Ishikawa (cell line): ENCODE measurements around the gene ATXN10.

ENCODE experiments used
- CREB1 ChIP-seq: IDR thresholded peaks from 2 replicates; pipeline ENCODE4 v1.6.1; 2012; ENCODE audit warnings: low read depth
- EP300 ChIP-seq: IDR thresholded peaks from 2 replicates; pipeline ENCODE4 v1.6.1; 2012; ENCODE audit warnings: borderline replicate concordance
- NFIC ChIP-seq: IDR thresholded peaks from 2 replicates; pipeline ENCODE4 v1.6.1; 2012
- RAD21 ChIP-seq: IDR thresholded peaks from 2 replicates; pipeline ENCODE4 v1.6.1; 2012; ENCODE audit warnings: low read depth
- TAF1 ChIP-seq: IDR thresholded peaks from 2 replicates; pipeline ENCODE4 v1.6.1; 2012; ENCODE audit warnings: low read depth, mild to moderate bottlenecking
- TEAD4 ChIP-seq: IDR thresholded peaks from 2 replicates; pipeline ENCODE4 v1.6.1; 2012
- ZBTB7A ChIP-seq: IDR thresholded peaks from 2 replicates; pipeline ENCODE4 v1.6.1; 2012; ENCODE audit warnings: low read depth
- TF ChIP-seq, protein P1 (sequence below): IDR thresholded peaks from 2 replicates; pipeline ENCODE4 v1.6.1; 2012; ENCODE audit warnings: low read depth, mild to moderate bottlenecking
- TF ChIP-seq, protein P2 (sequence below): IDR thresholded peaks from 2 replicates; pipeline ENCODE4 v1.6.1; 2012

DNA sequence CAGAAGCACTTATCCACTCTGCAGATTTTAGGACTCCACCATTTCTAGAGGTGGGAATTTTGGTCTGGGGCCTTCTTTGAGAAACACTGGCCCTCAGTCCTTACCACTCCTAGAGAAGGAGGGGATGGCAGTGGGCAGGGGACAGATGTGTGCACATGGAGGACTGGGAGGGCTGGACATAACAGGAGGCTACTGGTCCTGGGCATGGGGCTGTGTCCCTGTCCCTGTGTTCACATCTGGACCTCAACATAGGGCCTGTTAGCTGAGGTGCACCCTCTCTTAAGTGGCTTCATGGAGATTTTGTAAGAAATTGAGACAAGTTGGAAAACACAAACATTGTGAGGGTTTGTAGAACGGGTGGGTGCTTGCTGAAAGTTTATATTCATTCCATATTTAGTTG lies 103.4 kb downstream of the ATXN10 start:
- TF ChIP-seq NFIC (no peak), TEAD4 (no peak), RAD21 (no peak), EP300 (no peak), TAF1 (no peak), CREB1 (no peak), ZBTB7A (no peak)
- TF ChIP-seq, protein P1, sequence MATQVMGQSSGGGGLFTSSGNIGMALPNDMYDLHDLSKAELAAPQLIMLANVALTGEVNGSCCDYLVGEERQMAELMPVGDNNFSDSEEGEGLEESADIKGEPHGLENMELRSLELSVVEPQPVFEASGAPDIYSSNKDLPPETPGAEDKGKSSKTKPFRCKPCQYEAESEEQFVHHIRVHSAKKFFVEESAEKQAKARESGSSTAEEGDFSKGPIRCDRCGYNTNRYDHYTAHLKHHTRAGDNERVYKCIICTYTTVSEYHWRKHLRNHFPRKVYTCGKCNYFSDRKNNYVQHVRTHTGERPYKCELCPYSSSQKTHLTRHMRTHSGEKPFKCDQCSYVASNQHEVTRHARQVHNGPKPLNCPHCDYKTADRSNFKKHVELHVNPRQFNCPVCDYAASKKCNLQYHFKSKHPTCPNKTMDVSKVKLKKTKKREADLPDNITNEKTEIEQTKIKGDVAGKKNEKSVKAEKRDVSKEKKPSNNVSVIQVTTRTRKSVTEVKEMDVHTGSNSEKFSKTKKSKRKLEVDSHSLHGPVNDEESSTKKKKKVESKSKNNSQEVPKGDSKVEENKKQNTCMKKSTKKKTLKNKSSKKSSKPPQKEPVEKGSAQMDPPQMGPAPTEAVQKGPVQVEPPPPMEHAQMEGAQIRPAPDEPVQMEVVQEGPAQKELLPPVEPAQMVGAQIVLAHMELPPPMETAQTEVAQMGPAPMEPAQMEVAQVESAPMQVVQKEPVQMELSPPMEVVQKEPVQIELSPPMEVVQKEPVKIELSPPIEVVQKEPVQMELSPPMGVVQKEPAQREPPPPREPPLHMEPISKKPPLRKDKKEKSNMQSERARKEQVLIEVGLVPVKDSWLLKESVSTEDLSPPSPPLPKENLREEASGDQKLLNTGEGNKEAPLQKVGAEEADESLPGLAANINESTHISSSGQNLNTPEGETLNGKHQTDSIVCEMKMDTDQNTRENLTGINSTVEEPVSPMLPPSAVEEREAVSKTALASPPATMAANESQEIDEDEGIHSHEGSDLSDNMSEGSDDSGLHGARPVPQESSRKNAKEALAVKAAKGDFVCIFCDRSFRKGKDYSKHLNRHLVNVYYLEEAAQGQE = no peak
- TF ChIP-seq, protein P2, sequence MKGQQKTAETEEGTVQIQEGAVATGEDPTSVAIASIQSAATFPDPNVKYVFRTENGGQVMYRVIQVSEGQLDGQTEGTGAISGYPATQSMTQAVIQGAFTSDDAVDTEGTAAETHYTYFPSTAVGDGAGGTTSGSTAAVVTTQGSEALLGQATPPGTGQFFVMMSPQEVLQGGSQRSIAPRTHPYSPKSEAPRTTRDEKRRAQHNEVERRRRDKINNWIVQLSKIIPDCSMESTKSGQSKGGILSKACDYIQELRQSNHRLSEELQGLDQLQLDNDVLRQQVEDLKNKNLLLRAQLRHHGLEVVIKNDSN = no peak
